NCI-H2227 (cell line): Measurements from ENCODE around the gene PIP4K2B.
"Not testable (repeated sequence)": the region's sequence is repeated elsewhere in the genome, so short reads cannot be mapped to it uniquely, and the experiment has no call there.

Experiments
- DNase-seq: peaks from one replicate; lab custom pipeline; 2025; ENCODE audit not compliant: unreplicated experiment; lab: John Stamatoyannopoulos, UW

PIP4K2B gene

GRCh38 chr17:38799501-38800236 is at the start of gene PIP4K2B:
Gene PIP4K2B, minus strand, starts transcription at chr17:38799556. Its CDS starts 132 bp downstream, at chr17:38799424.
- DNase-seq: peak; percentile 98

- DNase-seq: no peak
Observed at GRCh38 chr17:38848557-38848891, 49.2 kb upstream of the PIP4K2B start.

- peak; percentile 16 for DNase-seq
Observed at GRCh38 chr17:38844261-38844757, 45.0 kb upstream of the PIP4K2B start.

- no peak for DNase-seq
Observed at GRCh38 chr17:38825762-38826247, 26.4 kb upstream of the PIP4K2B start.

GRCh38 chr17:38824899-38825761 is 25.8 kb upstream of the PIP4K2B start, which contains the start of gene CWC25:
Gene CWC25, minus strand, starts transcription at chr17:38825321. Its CDS starts 138 bp downstream, at chr17:38825183.
- peak; percentile 98 for DNase-seq

GRCh38 chr17:38815576-38816193 is 16.3 kb upstream of the PIP4K2B start:
- no peak for DNase-seq

- no peak for DNase-seq
Observed at GRCh38 chr17:38809828-38810227, 10.5 kb upstream of the PIP4K2B start.

- DNase-seq: no peak
Observed at GRCh38 chr17:38800237-38800760, 943 bp upstream of the PIP4K2B start.

- DNase-seq: peak; percentile 55
Observed at GRCh38 chr17:38798614-38799500, 499 bp downstream of the PIP4K2B start.

GRCh38 chr17:38797828-38798227 is 1.5 kb downstream of the PIP4K2B start:
- no peak for DNase-seq

- DNase-seq: no peak
Observed at GRCh38 chr17:38797158-38797490, 2.2 kb downstream of the PIP4K2B start.

GRCh38 chr17:38796451-38797157 is 2.8 kb downstream of the PIP4K2B start:
- DNase-seq: no peak

- DNase-seq: no peak
Observed at GRCh38 chr17:38794221-38794620, 5.1 kb downstream of the PIP4K2B start.

GRCh38 chr17:38791162-38791561 is 8.2 kb downstream of the PIP4K2B start:
- no peak for DNase-seq

GRCh38 chr17:38790148-38790707 is 9.1 kb downstream of the PIP4K2B start:
- not testable (repeated sequence) for DNase-seq

GRCh38 chr17:38789185-38789584 is 10.2 kb downstream of the PIP4K2B start:
- DNase-seq: peak; percentile 82

GRCh38 chr17:38787999-38788398 is 11.4 kb downstream of the PIP4K2B start:
- not testable (repeated sequence) for DNase-seq

- no peak for DNase-seq
Observed at GRCh38 chr17:38786372-38786771, 13.0 kb downstream of the PIP4K2B start.

- no peak for DNase-seq
Observed at GRCh38 chr17:38783227-38783626, 16.1 kb downstream of the PIP4K2B start.
